ENCODE data around the gene LTBP1.

LTBP1 gene

DNA sequence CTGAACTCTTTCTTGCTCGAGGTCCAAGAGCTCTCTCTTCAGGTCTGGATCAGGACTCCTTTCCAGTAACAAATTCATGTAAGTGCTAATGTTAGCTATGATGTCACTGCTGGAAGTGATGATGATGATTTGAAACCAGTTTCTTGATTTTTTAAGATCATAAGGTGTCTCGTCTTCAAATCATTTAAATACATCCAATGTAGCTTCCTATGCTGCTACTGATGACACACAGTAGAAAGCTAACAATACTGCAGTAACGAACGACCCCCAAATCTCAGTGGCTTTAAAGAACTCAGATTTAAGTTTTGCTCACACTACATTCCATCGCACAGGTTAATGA is 13.0 kb upstream of the LTBP1 start:
- no peak overlapping the region for H3K4me3 ChIP-seq (ENCODE audit: low read depth, low read length)

GRCh38 chr2:32937602-32938448 is 8.9 kb upstream of the LTBP1 start:
- no peak overlapping the region for H3K4me3 ChIP-seq (ENCODE audit: low read depth, low read length)
- no peaks in the 10 kb centered on the region for H3K36me3 ChIP-seq (ENCODE audit: control insufficient read depth, insufficient read depth, low read length)
- H3K9me3 ChIP-seq (ENCODE audit: control insufficient read depth, insufficient read depth, low read length): no peaks in the 10 kb centered on the region
- peak overlapping the region; percentile 5 for H3K9ac ChIP-seq (ENCODE audit: low read depth, low read length)
- H3K4me1 ChIP-seq (ENCODE audit: control insufficient read depth, insufficient read depth, low read length): peaks cover 23% of the 10 kb centered on the region
- H3K27me3 ChIP-seq (ENCODE audit: control insufficient read depth, insufficient read depth, low read length): no peaks in the 10 kb centered on the region

More for the DNA sequence above, 13.0 kb upstream of the LTBP1 start:
- Histone ChIP-seq H3K4me1 (ENCODE audit: control insufficient read depth, insufficient read depth, low read length) (peaks cover 32% of the 10 kb centered on the region), H3K9ac (ENCODE audit: low read depth, low read length) (no peak overlapping the region), H3K36me3 (ENCODE audit: control insufficient read depth, insufficient read depth, low read length) (no peaks in the 10 kb centered on the region), H3K9me3 (ENCODE audit: control insufficient read depth, insufficient read depth, low read length) (no peaks in the 10 kb centered on the region), H3K27me3 (ENCODE audit: control insufficient read depth, insufficient read depth, low read length) (no peaks in the 10 kb centered on the region)

DNA sequence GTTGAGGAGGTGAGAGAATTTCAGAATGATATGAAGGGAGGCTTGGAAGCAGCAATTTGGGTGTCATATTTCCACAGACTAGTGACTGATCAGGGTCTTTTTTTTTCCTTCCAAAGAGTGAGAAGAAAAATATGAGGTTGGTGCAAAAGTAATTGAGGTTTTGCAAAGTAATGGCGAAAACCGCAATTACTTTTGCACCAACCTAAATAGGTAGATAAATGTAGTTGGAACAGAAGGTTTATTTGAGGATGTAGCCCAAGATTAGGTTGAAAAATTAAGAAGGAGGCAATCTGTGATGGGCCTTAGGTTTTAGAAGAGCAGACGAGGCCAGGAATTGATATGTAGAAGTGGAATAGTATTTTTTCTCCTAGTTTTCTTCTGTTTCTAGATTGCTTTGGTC is 7.8 kb upstream of the LTBP1 start:
- H3K4me3 ChIP-seq (ENCODE audit: low read depth, low read length): no peak overlapping the region

GRCh38 chr2:32940316-32940997 is 6.3 kb upstream of the LTBP1 start:
- H3K4me3 ChIP-seq (ENCODE audit: low read depth, low read length): no peak overlapping the region
- no peaks in the 10 kb centered on the region for H3K27me3 ChIP-seq (ENCODE audit: control insufficient read depth, insufficient read depth, low read length)
- no peaks in the 10 kb centered on the region for H3K36me3 ChIP-seq (ENCODE audit: control insufficient read depth, insufficient read depth, low read length)
- H3K9me3 ChIP-seq (ENCODE audit: control insufficient read depth, insufficient read depth, low read length): no peaks in the 10 kb centered on the region
- peaks cover 20% of the 10 kb centered on the region for H3K4me1 ChIP-seq (ENCODE audit: control insufficient read depth, insufficient read depth, low read length)
- H3K9ac ChIP-seq (ENCODE audit: low read depth, low read length): no peak overlapping the region

More for the DNA sequence above, 7.8 kb upstream of the LTBP1 start:
- Histone ChIP-seq H3K4me1 (ENCODE audit: control insufficient read depth, insufficient read depth, low read length) (peaks cover 20% of the 10 kb centered on the region), H3K9me3 (ENCODE audit: control insufficient read depth, insufficient read depth, low read length) (no peaks in the 10 kb centered on the region), H3K9ac (ENCODE audit: low read depth, low read length) (no peak overlapping the region), H3K27me3 (ENCODE audit: control insufficient read depth, insufficient read depth, low read length) (no peaks in the 10 kb centered on the region), H3K36me3 (ENCODE audit: control insufficient read depth, insufficient read depth, low read length) (no peaks in the 10 kb centered on the region)

GRCh38 chr2:32941944-32942690 is 4.6 kb upstream of the LTBP1 start:
- no peaks in the 10 kb centered on the region for H3K36me3 ChIP-seq (ENCODE audit: control insufficient read depth, insufficient read depth, low read length)
- no peaks in the 10 kb centered on the region for H3K27me3 ChIP-seq (ENCODE audit: control insufficient read depth, insufficient read depth, low read length)
- H3K9me3 ChIP-seq (ENCODE audit: control insufficient read depth, insufficient read depth, low read length): no peaks in the 10 kb centered on the region
- no peak overlapping the region for H3K9ac ChIP-seq (ENCODE audit: low read depth, low read length)
- H3K4me3 ChIP-seq (ENCODE audit: low read depth, low read length): no peak overlapping the region
- H3K4me1 ChIP-seq (ENCODE audit: control insufficient read depth, insufficient read depth, low read length): peaks cover 13% of the 10 kb centered on the region

DNA sequence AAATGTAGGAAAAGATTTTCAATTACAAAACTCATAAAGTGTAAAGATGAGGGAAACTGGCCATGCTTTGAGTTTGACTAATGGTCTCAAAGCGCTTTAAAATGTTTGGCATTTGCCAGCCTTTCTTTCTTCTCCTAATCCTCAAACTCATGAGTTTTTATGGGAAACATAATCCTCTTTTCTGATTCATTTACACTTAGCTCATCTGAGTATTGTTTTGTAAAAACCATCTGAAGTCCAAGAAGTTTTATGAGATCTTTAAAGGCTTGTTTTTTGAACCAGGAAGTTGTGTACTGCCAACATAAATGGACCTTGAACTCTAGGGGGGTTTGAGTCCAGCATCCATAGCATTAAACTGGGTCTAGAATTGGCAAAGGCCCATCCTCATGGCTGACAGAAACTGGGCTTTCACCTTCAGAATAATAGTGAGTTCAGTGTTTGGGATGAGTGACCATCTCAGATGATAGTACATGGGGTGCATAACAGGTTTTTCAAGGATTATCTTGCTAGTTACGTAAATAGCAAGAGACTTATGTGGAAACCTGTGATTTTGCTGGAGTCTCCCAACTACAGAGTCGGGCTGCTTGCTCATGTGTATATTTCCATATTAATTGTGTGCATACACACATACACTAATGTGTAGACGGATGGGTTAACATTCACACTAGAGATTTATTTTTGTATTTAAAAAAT is 3.8 kb upstream of the LTBP1 start:
- peaks cover 10% of the 10 kb centered on the region for H3K4me1 ChIP-seq (ENCODE audit: control insufficient read depth, insufficient read depth, low read length)
- H3K27me3 ChIP-seq (ENCODE audit: control insufficient read depth, insufficient read depth, low read length): no peaks in the 10 kb centered on the region

GRCh38 chr2:32945286-32945685 is 1.5 kb upstream of the LTBP1 start:
- Histone ChIP-seq H3K9me3 (ENCODE audit: control insufficient read depth, insufficient read depth, low read length) (no peaks in the 10 kb centered on the region), H3K36me3 (ENCODE audit: control insufficient read depth, insufficient read depth, low read length) (no peaks in the 10 kb centered on the region), H3K4me1 (ENCODE audit: control insufficient read depth, insufficient read depth, low read length) (peaks cover 3% of the 10 kb centered on the region), H3K9ac (ENCODE audit: low read depth, low read length) (no peak overlapping the region), H3K27me3 (ENCODE audit: control insufficient read depth, insufficient read depth, low read length) (peaks cover 3% of the 10 kb centered on the region), H3K4me3 (ENCODE audit: low read depth, low read length) (no peak overlapping the region)

More for the DNA sequence above, 3.8 kb upstream of the LTBP1 start:
- Histone ChIP-seq H3K9me3 (ENCODE audit: control insufficient read depth, insufficient read depth, low read length) (no peaks in the 10 kb centered on the region), H3K4me3 (ENCODE audit: low read depth, low read length) (no peak overlapping the region), H3K36me3 (ENCODE audit: control insufficient read depth, insufficient read depth, low read length) (no peaks in the 10 kb centered on the region), H3K9ac (ENCODE audit: low read depth, low read length) (no peak overlapping the region)

- H3K36me3 ChIP-seq (ENCODE audit: control insufficient read depth, insufficient read depth, low read length): no peaks in the 10 kb centered on the region
- H3K27me3 ChIP-seq (ENCODE audit: control insufficient read depth, insufficient read depth, low read length): peaks cover 3% of the 10 kb centered on the region
- H3K4me1 ChIP-seq (ENCODE audit: control insufficient read depth, insufficient read depth, low read length): peaks cover 3% of the 10 kb centered on the region
- H3K4me3 ChIP-seq (ENCODE audit: low read depth, low read length): peak overlapping the region; percentile 81
- H3K9ac ChIP-seq (ENCODE audit: low read depth, low read length): no peak overlapping the region
- no peaks in the 10 kb centered on the region for H3K9me3 ChIP-seq (ENCODE audit: control insufficient read depth, insufficient read depth, low read length)
Observed at GRCh38 chr2:32947076-32947483, 327 bp downstream of the LTBP1 start.

DNA sequence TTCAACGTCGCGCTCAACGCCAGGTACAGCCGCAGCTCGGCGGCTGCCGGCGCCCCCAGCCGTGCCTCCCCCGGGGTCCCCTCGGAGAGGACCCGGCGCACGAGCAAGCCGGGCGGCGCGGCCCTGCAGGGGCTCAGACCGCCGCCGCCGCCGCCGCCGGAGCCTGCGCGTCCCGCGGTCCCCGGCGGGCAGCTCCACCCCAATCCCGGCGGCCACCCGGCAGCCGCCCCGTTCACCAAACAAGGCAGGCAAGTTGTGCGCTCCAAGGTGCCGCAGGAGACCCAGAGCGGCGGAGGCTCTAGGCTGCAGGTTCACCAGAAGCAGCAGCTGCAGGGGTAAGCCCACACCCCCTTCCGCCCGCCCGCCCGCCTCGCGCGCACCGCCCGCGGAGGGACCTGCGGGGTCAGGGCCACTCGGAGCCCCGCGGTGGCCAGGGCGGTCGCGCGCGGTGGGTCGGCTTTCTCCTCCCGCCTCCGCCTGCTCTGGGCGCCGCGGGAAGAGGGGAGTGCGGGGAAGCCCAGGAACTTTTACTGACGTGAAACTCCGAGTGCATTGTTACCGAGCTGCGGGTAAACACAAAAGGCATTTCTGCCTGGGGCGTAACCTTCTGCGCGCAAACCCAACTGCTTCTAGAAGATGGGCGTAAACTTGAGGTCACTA is 861 bp downstream of the LTBP1 start:
- peak overlapping the region; percentile 81 for H3K4me3 ChIP-seq (ENCODE audit: low read depth, low read length)
- peaks cover 3% of the 10 kb centered on the region for H3K27me3 ChIP-seq (ENCODE audit: control insufficient read depth, insufficient read depth, low read length)
- H3K9ac ChIP-seq (ENCODE audit: low read depth, low read length): peak overlapping the region; percentile 65
- peaks cover 3% of the 10 kb centered on the region for H3K4me1 ChIP-seq (ENCODE audit: control insufficient read depth, insufficient read depth, low read length)
- H3K36me3 ChIP-seq (ENCODE audit: control insufficient read depth, insufficient read depth, low read length): no peaks in the 10 kb centered on the region
- H3K9me3 ChIP-seq (ENCODE audit: control insufficient read depth, insufficient read depth, low read length): no peaks in the 10 kb centered on the region

- H3K4me3 ChIP-seq (ENCODE audit: low read depth, low read length): peak overlapping the region; percentile 81
- no peaks in the 10 kb centered on the region for H3K9me3 ChIP-seq (ENCODE audit: control insufficient read depth, insufficient read depth, low read length)
- H3K27me3 ChIP-seq (ENCODE audit: control insufficient read depth, insufficient read depth, low read length): peaks cover 3% of the 10 kb centered on the region
- peaks cover 3% of the 10 kb centered on the region for H3K4me1 ChIP-seq (ENCODE audit: control insufficient read depth, insufficient read depth, low read length)
- H3K36me3 ChIP-seq (ENCODE audit: control insufficient read depth, insufficient read depth, low read length): no peaks in the 10 kb centered on the region
- no peak overlapping the region for H3K9ac ChIP-seq (ENCODE audit: low read depth, low read length)
Observed at GRCh38 chr2:32948266-32948665, 1.5 kb downstream of the LTBP1 start.

DNA sequence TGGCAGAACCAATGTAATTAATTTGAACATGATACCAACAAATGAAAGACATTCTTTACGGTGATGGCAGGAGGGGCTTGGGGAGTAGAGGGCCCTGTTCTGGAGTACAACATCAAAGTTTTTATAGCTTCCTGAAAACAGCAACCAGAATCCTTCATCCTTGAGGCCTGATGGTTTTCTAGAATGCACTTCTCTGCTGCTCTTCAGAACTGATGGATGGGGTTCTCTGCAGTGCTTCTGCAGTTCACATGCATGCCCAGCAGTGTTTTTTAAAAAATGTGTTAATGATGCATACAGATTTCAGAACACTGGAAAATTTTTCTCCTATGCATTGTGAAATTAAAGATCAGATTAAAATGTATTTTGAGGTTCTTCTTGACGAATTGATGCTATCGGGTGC is 2.5 kb downstream of the LTBP1 start:
- H3K36me3 ChIP-seq (ENCODE audit: control insufficient read depth, insufficient read depth, low read length): no peaks in the 10 kb centered on the region
- H3K9me3 ChIP-seq (ENCODE audit: control insufficient read depth, insufficient read depth, low read length): no peaks in the 10 kb centered on the region
- no peak overlapping the region for H3K9ac ChIP-seq (ENCODE audit: low read depth, low read length)
- H3K4me1 ChIP-seq (ENCODE audit: control insufficient read depth, insufficient read depth, low read length): peaks cover 3% of the 10 kb centered on the region
- peaks cover 3% of the 10 kb centered on the region for H3K27me3 ChIP-seq (ENCODE audit: control insufficient read depth, insufficient read depth, low read length)
- no peak overlapping the region for H3K4me3 ChIP-seq (ENCODE audit: low read depth, low read length)

Data from iPS-15b (cell line).